GM12878 (cell line): ENCODE measurements around the gene AP5B1. TPM values are rescaled to one million over a fixed set of nuclear protein-coding genes. Genes with fewer than 3 reads are reported as not detected.

Source experiments
- ATF3 ChIP-seq: IDR thresholded peaks from 2 replicates; pipeline ENCODE4 v1.6.1; 2011; ENCODE audit warnings: low read depth, mild to moderate bottlenecking, low read length, moderate library complexity, borderline replicate concordance; ENCODE audit errors: extremely low read depth
- BACH1 ChIP-seq: fragments of 450-650 bp; IDR thresholded peaks from 2 replicates; pipeline ENCODE4 v1.6.1; 2017; ENCODE audit warnings: mild to moderate bottlenecking, borderline replicate concordance
- BHLHE40 ChIP-seq, 2 experiments: fragments of 450-650 bp in 1 of 2; IDR thresholded peaks; 2 replicates each; pipeline ENCODE4 v1.6.1; 2011 to 2017; ENCODE audit warnings: low read depth in 2 of 2, borderline replicate concordance in 1 of 2, improper control_type of control experiment in 1 of 2, low read length in 1 of 2, mild to moderate bottlenecking in 1 of 2
- CREM ChIP-seq: IDR thresholded peaks from 2 replicates; pipeline ENCODE4 v1.6.1; 2014; ENCODE audit warnings: antibody characterized with exemption, low read depth
- CTCF ChIP-seq, 3 experiments: IDR thresholded peaks in 2 of 3; conservative IDR thresholded peaks in 1 of 3; 2 replicates each; pipeline ENCODE4 v1.5.1; 2011; ENCODE audit warnings: low read depth in 3 of 3, low read length in 3 of 3, mild to moderate bottlenecking in 3 of 3, control low read depth in 2 of 3, moderate library complexity in 2 of 3, inconsistent platforms in 1 of 3, mixed read lengths in 1 of 3; ENCODE audit not compliant: control insufficient read depth in 2 of 3, insufficient read depth in 1 of 3; ENCODE audit errors: extremely low read depth in 1 of 3
- E4F1 ChIP-seq: fragments of 450-650 bp; IDR thresholded peaks from 2 replicates; pipeline ENCODE4 v1.6.1; 2018; ENCODE audit warnings: borderline replicate concordance, mild to moderate bottlenecking; ENCODE audit not compliant: partially characterized antibody
- KDM1A ChIP-seq: fragments of 200-600 bp; sonication (generic); IDR thresholded peaks from 2 replicates; pipeline ENCODE4 v1.6.1; 2016; ENCODE audit warnings: borderline replicate concordance
- MTA2 ChIP-seq: fragments of 450-650 bp; IDR thresholded peaks from 2 replicates; pipeline ENCODE4 v1.6.1; 2016; ENCODE audit warnings: low read depth, mild to moderate bottlenecking, moderate library complexity
- PAX5 ChIP-seq: IDR thresholded peaks from 2 replicates; pipeline ENCODE4 v1.6.1; 2011; ENCODE audit warnings: low read depth, low read length, borderline replicate concordance
- PKNOX1 ChIP-seq: fragments of 450-650 bp; IDR thresholded peaks from 2 replicates; pipeline ENCODE4 v1.6.1; 2016; ENCODE audit warnings: mild to moderate bottlenecking
- PML ChIP-seq: IDR thresholded peaks from 2 replicates; pipeline ENCODE4 v1.6.1; 2012; ENCODE audit warnings: low read length, inconsistent platforms
- POU2F2 ChIP-seq: IDR thresholded peaks from 3 replicates; pipeline ENCODE4 v1.6.1; 2011; ENCODE audit warnings: low read depth, mild to moderate bottlenecking, low read length, borderline replicate concordance
- RUNX3 ChIP-seq: IDR thresholded peaks from 2 replicates; pipeline ENCODE4 v1.6.1; 2012; ENCODE audit warnings: low read length, inconsistent platforms
- SIX5 ChIP-seq: IDR thresholded peaks from 2 replicates; pipeline ENCODE4 v1.6.1; 2011; ENCODE audit warnings: mild to moderate bottlenecking, low read depth, low read length, moderate library complexity; ENCODE audit not compliant: severe bottlenecking
- SREBF1 ChIP-seq: IDR thresholded peaks from 2 replicates; pipeline ENCODE4 v1.6.1; 2012; ENCODE audit warnings: mild to moderate bottlenecking, low read length
- STAT3 ChIP-seq: IDR thresholded peaks from 2 replicates; pipeline ENCODE4 v1.6.1; 2011; ENCODE audit warnings: low read depth, low read length, improper control_type of control experiment
- TBL1XR1 ChIP-seq: IDR thresholded peaks from 2 replicates; pipeline ENCODE4 v1.6.1; 2012; ENCODE audit warnings: low read depth, low read length, improper control_type of control experiment
- ZBED1 ChIP-seq: IDR thresholded peaks from 2 replicates; pipeline ENCODE4 v1.6.1; 2016; ENCODE audit warnings: borderline replicate concordance
- ZNF592 ChIP-seq: fragments of 450-650 bp; IDR thresholded peaks from 2 replicates; pipeline ENCODE4 v1.6.1; 2017; ENCODE audit warnings: mild to moderate bottlenecking, moderate library complexity
- polyA plus RNA-seq, 11 experiments: library from polyadenylated mRNA; depleted of rRNA in 4 of 11; unstranded in 6 of 11; stranded (reverse) in 5 of 11; fragments of >200 nt; fragmentation: Nextera tagmentation in 4 of 11; fragmentation: Illumina TruSeq in 1 of 11; extraction: Ambion mirVana in 4 of 11; extraction: Trizol in 1 of 11; gene quantifications; 1 replicate in 1 of 11; 2 replicates in 10 of 11; pipeline versions ENCODE4 v1.2.1 to v1.2.3, GENCODE V29; 2011 to 2016; ENCODE audit warnings: inconsistent platforms in 2 of 11, missing spikeins in 2 of 11, low read depth in 1 of 11
- total RNA-seq, 4 experiments: library from RNA; depleted of rRNA in 3 of 4; stranded (reverse); fragments of >200 nt in 3 of 4; fragmentation: Illumina TruSeq in 1 of 4; extraction: Trizol in 1 of 4; gene quantifications; 2 replicates each; pipeline versions ENCODE4 v1.2.1 to v1.2.3, GENCODE V29; 2013 to 2021

Gene AP5B1
- total and polyA plus RNA-seq, 10 of the 15 experiments (the other 5 are each of a cell fraction or from before 2014, with no cell fraction given) = 0.47 to 13.1 (median 4.8) TPM

- TF ChIP-seq CTCF (IDR thresholded peaks at IDR 0.05 in 2 of 3, conservative IDR thresholded peaks at IDR 0.05 in 1 of 3; ENCODE audit: control insufficient read depth in 2 of 3, extremely low read depth in 1 of 3, insufficient read depth in 1 of 3, low read depth in 3 of 3, low read length in 3 of 3) (peak; percentile 97 to 99 (median 98)), ATF3 (peak; percentile 47; the same call in 1 of the 2 replicates), E4F1 (no peak), RUNX3 (peak; percentile 75), TBL1XR1 (0 out of 2 replicates have a peak, but pooled peaks have one; percentile 21), PKNOX1 (no peak), ZBED1 (no peak), BACH1 (0 out of 2 replicates have a peak, but pooled peaks have one; percentile 60), SREBF1 (no peak), CREM (peak; percentile 25; the same call in 1 of the 2 replicates), BHLHE40 (IDR thresholded peaks at IDR 0.05; ENCODE audit: borderline replicate concordance in 1 of 2, low read depth in 2 of 2, low read length in 1 of 2) (peak; percentile 13 to 76; a peak in 3 of 4 replicates), PAX5 (peak; percentile 42), ZNF592 (peak; percentile 84; the same call in 1 of the 2 replicates), MTA2 (no peak), POU2F2 (0 out of 3 replicates have a peak, but pooled peaks have one; percentile 31), PML (no peak), KDM1A (no peak), STAT3 (no peak), SIX5 (no peak)
Observed at GRCh38 chr11:65817835-65818680, 37.3 kb upstream of the AP5B1 start (continued).
